Measurements from ENCODE around the gene SDK1.
"Not testable (repeated sequence)": the region's sequence is repeated elsewhere in the genome, so short reads cannot be mapped to it uniquely, and the experiment has no call there.

SDK1 gene

GRCh38 chr7:3937605-3938004 lies 636.6 kb downstream of the SDK1 start:
- TF ChIP-seq, protein P1, sequence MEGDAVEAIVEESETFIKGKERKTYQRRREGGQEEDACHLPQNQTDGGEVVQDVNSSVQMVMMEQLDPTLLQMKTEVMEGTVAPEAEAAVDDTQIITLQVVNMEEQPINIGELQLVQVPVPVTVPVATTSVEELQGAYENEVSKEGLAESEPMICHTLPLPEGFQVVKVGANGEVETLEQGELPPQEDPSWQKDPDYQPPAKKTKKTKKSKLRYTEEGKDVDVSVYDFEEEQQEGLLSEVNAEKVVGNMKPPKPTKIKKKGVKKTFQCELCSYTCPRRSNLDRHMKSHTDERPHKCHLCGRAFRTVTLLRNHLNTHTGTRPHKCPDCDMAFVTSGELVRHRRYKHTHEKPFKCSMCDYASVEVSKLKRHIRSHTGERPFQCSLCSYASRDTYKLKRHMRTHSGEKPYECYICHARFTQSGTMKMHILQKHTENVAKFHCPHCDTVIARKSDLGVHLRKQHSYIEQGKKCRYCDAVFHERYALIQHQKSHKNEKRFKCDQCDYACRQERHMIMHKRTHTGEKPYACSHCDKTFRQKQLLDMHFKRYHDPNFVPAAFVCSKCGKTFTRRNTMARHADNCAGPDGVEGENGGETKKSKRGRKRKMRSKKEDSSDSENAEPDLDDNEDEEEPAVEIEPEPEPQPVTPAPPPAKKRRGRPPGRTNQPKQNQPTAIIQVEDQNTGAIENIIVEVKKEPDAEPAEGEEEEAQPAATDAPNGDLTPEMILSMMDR (conservative IDR thresholded peaks at IDR 0.05; ENCODE audit: low read depth, low read length): no peak
- DNase-seq (ENCODE audit: low read depth): no peak
- H3K4me3 ChIP-seq (ENCODE audit: low read depth, low read length): no peak overlapping the region

DNA sequence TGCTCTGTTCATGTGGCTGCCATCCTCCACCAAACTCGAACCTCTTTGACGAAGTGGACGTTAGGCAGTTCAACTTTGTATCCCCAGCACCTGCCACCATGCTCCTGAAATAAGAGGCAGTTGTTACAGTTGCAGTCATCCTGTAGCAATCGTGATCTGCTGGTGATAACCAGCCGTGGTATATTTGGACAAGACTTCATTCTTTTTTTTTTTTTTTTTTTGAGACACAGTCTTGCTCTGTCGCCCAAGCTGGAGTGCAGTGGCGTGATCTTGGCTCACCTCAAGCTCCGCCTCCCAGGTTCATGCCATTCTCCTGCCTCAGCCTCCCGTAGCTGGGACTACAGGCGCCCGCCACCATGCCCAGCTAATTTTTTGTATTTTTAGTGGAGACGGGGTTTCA lies 640.7 kb downstream of the SDK1 start:
- H3K4me3 ChIP-seq (ENCODE audit: low read depth, low read length); DNase-seq (ENCODE audit: low read depth): not testable (repeated sequence)

GRCh38 chr7:3942276-3942675 lies 641.2 kb downstream of the SDK1 start:
- no peak for DNase-seq (ENCODE audit: low read depth)
- no peak overlapping the region for H3K4me3 ChIP-seq (ENCODE audit: low read depth, low read length)
- TF ChIP-seq, protein P1 (conservative IDR thresholded peaks at IDR 0.05; ENCODE audit: low read depth, low read length): no peak

- no peak overlapping the region for H3K4me3 ChIP-seq (ENCODE audit: low read depth, low read length)
- no peak for DNase-seq (ENCODE audit: low read depth)
- TF ChIP-seq, protein P1 (conservative IDR thresholded peaks at IDR 0.05; ENCODE audit: low read depth, low read length): no peak
Observed at GRCh38 chr7:3942816-3943745, 642.0 kb downstream of the SDK1 start.

- TF ChIP-seq, protein P1 (conservative IDR thresholded peaks at IDR 0.05; ENCODE audit: low read depth, low read length): no peak
- no peak overlapping the region for H3K4me3 ChIP-seq (ENCODE audit: low read depth, low read length)
- DNase-seq (ENCODE audit: low read depth): no peak
Observed at GRCh38 chr7:3943779-3944520, 642.9 kb downstream of the SDK1 start.

DNA sequence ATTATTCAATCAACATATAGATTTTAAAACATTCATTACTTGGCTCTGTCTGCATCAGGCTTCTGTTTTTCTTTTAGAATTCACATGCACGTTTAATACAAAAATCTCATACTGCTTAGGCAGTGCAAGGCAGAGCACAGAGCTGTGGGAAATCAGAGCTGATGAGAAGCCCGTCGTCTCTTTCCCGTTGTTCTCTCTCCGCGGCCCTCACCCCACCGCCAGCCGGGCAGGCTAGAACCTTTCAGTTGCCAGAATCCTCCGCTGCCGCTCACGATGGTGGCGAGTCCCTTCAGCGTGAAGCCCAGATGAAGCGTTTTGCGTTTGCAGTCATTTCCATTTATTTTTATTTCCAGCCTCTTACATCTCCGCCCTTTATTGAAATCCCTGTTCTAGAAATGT lies 648.2 kb downstream of the SDK1 start:
- H3K4me3 ChIP-seq (ENCODE audit: low read depth, low read length): no peak overlapping the region
- DNase-seq (ENCODE audit: low read depth): peak; percentile 3
- TF ChIP-seq, protein P1 (conservative IDR thresholded peaks at IDR 0.05; ENCODE audit: low read depth, low read length): no peak

DNA sequence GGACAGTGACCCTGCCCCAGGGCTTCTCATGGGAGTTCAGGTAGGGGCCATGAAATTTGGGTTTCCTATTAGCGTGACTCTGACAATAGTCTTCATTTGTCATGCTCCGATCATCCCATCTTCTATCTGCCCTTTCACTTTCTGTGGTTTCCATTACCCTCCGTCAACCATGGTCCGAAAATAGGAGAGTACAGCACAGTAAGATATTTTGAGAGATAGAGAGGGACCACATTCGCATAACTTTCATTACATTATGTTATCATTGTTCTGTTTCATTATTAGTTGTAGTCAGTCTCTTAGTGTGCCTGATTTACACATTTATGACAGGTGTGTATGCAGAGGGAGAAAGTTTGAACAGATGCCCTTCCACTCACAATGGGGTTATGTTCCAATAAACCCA lies 649.2 kb downstream of the SDK1 start:
- DNase-seq (ENCODE audit: low read depth): no peak
- H3K4me3 ChIP-seq (ENCODE audit: low read depth, low read length): no peak overlapping the region
- TF ChIP-seq, protein P1 (conservative IDR thresholded peaks at IDR 0.05; ENCODE audit: low read depth, low read length): no peak

Data from choroid plexus epithelial cell (primary cell).